H1 (cell line): Measurements from ENCODE around the gene ESD. TPM values are rescaled to one million over a fixed set of nuclear protein-coding genes. Genes with fewer than 3 reads are reported as not detected.

Experiments
- CHD7 ChIP-seq: fragments of 300-600 bp; sonication (generic); IDR thresholded peaks from 2 replicates; pipeline ENCODE4 v1.7.1; 2012; ENCODE audit warnings: low read length, moderate library complexity, mild to moderate bottlenecking, inconsistent platforms; ENCODE audit not compliant: insufficient replicate concordance
- JUN ChIP-seq: IDR thresholded peaks from 2 replicates; pipeline ENCODE4 v1.6.1; 2011; ENCODE audit warnings: low read depth, mild to moderate bottlenecking, improper control_type of control experiment, low read length
- MAFK ChIP-seq: IDR thresholded peaks from 2 replicates; pipeline ENCODE4 v1.6.1; 2012; ENCODE audit warnings: low read depth, mild to moderate bottlenecking, improper control_type of control experiment, low read length
- POLR2A ChIP-seq, 2 experiments: IDR thresholded peaks; 1 replicate in 1 of 2; 2 replicates in 1 of 2; pipeline ENCODE4 v1.6.1; 2011; ENCODE audit warnings: low read depth in 2 of 2, low read length in 2 of 2, mild to moderate bottlenecking in 2 of 2; ENCODE audit errors: control extremely low read depth in 1 of 2
- SAP30 ChIP-seq: fragments of 300-600 bp; sonication (generic); IDR thresholded peaks from 2 replicates; pipeline ENCODE4 v1.7.1; 2012; ENCODE audit warnings: low read length, moderate library complexity, mild to moderate bottlenecking, inconsistent platforms; ENCODE audit not compliant: insufficient read depth, insufficient replicate concordance
- SIRT6 ChIP-seq: IDR thresholded peaks from one replicate; pipeline ENCODE4 v1.7.1; 2012; ENCODE audit warnings: low read length, inconsistent platforms
- SIX5 ChIP-seq: IDR thresholded peaks from 2 replicates; pipeline ENCODE4 v1.6.1; 2011; ENCODE audit warnings: mild to moderate bottlenecking, low read depth, low read length
- TAF7 ChIP-seq: optimal IDR thresholded peaks from 2 replicates; pipeline ENCODE3; 2011; ENCODE audit warnings: low read depth, mild to moderate bottlenecking, inconsistent platforms, low read length, moderate library complexity, borderline replicate concordance
- TEAD4 ChIP-seq: IDR thresholded peaks from 2 replicates; pipeline ENCODE4 v1.6.1; 2012; ENCODE audit warnings: low read depth, low read length, inconsistent platforms, mixed read lengths
- polyA plus RNA-seq, 7 experiments: library from polyadenylated mRNA; depleted of rRNA in 3 of 7; stranded (reverse) in 5 of 7; unstranded in 2 of 7; fragments of >200 nt in 5 of 7; fragments of 200-250 nt in 2 of 7; gene quantifications; 1 replicate in 5 of 7; 2 replicates in 1 of 7; 4 replicates in 1 of 7; pipeline versions ENCODE4 v1.2.1 to v1.2.3, GENCODE V29; 2011 to 2013; ENCODE audit warnings: missing spikeins in 2 of 7, mixed read lengths in 2 of 7
- total RNA-seq: library from RNA; stranded (reverse); fragmentation: NEBNext Ultra II Directional; extraction: Animal tissue kit (Norgen Biotek cat#: 25700); gene quantifications from 2 replicates; pipeline ENCODE4 v1.2.1, GENCODE V29; 2021

ESD gene
- total and polyA plus RNA-seq, 2 of the 8 experiments (the other 6 are each of a cell fraction or from before 2014, with no cell fraction given) = 40.3 to 55.8 TPM

GRCh38 chr13:46753917-46754316 lies 43.0 kb downstream of the ESD start (continued):
- TF ChIP-seq CHD7 (no peak), POLR2A (IDR thresholded peaks at IDR 0.05; ENCODE audit: control extremely low read depth in 1 of 2, low read depth in 2 of 2, low read length in 2 of 2) (no peak), TEAD4 (no peak), SIRT6 (no peak), JUN (no peak), MAFK (no peak), SIX5 (no peak), TAF7 (no peak), SAP30 (no peak)
